AG10803 (cell line): ENCODE results near the gene CD300C.
"Not testable (repeated sequence)": the region's sequence is repeated elsewhere in the genome, so short reads cannot be mapped to it uniquely, and the experiment has no call there.

Experiments used
- DNase-seq: peaks from one replicate; pipeline ENCODE4 v3.0.0; 2010; ENCODE audit warnings: low read depth
- H3K4me3 ChIP-seq: 2 replicates; pipeline ENCODE4 v1.5.1; 2011; ENCODE audit warnings: mild to moderate bottlenecking, low read length, control low read depth
- TF ChIP-seq, protein P1 (sequence below): conservative IDR thresholded peaks from 2 replicates; pipeline ENCODE4 v1.5.1; 2011; ENCODE audit warnings: mild to moderate bottlenecking, low read length, control low read depth, inconsistent platforms

CD300C gene

DNA sequence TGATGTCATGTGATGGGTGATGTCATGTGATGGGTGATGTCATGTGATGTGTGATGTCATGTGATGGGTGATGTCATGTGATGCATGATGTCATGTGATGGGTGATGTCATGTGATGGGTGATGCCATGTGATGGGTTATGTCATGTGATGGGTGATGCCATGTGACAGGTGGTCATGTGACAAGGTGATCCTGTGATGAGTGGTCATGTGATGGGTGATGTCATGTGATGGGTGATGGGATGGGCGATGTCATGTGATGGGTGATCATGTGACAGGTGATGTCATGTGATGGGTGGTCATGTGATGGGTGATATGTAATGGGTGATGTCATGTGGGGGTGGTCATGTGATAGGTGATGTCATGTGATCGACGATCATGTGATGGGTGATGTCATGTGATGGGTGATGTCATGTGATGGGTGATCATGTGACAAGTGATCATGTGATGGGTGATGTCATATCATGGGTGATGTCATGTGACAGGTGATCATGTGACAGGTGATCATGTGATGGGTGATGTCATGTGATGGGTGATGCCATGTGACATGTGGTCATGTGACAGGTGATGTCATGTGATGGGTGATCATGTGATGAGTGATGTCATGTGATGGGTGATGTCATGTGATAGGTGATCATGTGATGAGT is 31.8 kb downstream of the CD300C start:
- TF ChIP-seq, protein P1, sequence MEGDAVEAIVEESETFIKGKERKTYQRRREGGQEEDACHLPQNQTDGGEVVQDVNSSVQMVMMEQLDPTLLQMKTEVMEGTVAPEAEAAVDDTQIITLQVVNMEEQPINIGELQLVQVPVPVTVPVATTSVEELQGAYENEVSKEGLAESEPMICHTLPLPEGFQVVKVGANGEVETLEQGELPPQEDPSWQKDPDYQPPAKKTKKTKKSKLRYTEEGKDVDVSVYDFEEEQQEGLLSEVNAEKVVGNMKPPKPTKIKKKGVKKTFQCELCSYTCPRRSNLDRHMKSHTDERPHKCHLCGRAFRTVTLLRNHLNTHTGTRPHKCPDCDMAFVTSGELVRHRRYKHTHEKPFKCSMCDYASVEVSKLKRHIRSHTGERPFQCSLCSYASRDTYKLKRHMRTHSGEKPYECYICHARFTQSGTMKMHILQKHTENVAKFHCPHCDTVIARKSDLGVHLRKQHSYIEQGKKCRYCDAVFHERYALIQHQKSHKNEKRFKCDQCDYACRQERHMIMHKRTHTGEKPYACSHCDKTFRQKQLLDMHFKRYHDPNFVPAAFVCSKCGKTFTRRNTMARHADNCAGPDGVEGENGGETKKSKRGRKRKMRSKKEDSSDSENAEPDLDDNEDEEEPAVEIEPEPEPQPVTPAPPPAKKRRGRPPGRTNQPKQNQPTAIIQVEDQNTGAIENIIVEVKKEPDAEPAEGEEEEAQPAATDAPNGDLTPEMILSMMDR, result no peak
- DNase-seq, result peak; percentile 17
- no peak overlapping the region for H3K4me3 ChIP-seq

DNA sequence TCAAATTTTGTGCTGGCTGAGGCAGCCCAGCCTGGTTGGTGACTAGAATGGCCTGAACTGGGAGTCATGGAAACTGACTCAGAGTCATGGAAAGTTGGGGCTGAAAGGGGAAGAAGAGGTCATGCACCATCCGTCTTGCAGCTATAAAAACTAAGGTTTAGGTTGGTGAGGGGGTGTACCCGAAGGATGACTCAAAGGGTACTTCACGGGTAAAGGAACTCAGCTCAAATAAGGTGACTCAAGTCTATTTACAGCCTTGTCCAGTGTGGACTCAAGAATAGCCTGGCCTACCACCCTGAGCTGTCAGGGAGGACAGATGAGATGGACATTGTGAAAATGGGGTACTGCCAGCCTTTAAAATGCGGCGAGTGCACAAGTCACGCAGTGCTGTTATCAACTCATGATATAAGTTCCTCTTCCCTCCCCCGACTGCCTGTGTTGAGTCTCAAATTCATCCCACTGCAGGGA is 33.3 kb downstream of the CD300C start:
- peak; percentile 25 for DNase-seq
- TF ChIP-seq, protein P1, result no peak
- no peak overlapping the region for H3K4me3 ChIP-seq

DNA sequence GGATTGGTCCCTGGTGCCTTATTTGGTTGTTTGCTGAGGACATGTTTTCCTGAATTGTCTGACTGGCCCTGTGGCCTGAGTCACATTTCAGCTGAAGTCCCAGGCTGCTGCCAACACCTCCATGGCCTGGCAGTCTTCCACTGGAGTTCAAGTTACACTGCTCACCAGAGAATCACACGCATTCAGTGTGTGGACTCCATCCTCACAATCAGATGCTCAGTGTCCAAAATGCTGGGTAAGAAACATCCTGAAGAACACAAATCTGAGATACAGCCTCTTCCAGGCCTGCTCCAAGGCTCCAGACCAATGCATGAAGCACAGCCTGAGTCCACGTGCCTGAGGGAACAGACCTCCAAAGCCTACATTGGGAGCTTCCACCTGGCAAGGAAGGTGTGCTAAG is 33.9 kb downstream of the CD300C start:
- DNase-seq, result peak; percentile 53
- TF ChIP-seq, protein P1, result no peak
- no peak overlapping the region for H3K4me3 ChIP-seq

DNA sequence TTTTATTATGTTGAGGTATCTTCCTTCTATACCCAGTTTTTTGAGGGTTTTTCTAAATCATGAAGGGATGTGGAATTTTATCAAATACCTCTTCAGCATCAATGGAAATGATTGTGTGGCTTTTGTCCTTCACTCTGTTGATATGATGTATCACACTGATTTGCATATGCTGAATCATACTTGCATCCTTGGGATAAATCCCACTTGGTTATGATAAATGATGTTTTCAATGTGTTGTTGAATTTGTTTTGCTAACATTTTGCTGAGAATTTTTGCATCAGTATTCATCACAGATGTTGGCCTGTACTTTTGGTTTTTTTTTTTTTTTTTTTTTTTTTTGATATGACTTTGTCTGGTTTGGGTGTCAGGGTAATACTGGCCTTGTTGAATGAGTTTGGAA is 37.8 kb downstream of the CD300C start:
- DNase-seq, result no peak
- no peak overlapping the region for H3K4me3 ChIP-seq
- TF ChIP-seq, protein P1, result no peak

DNA sequence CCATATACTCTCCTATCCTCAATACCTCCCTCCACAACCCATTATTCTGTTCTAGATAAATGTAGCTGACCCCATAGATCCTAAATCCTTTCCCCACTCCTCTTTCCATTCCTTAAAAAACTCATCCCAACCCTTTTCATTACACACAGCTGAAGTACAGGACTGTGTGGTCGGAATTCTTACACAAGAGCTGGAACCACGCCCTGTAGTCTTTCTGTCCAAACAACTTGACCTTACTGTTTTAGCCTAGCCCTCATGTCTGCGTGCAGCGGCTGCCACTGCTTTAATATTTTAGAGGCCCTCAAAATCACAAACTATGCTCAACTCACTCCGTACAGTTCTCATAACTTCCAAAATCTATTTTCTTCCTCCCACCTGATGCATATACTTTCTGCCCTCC is 42.0 kb downstream of the CD300C start:
- not testable (repeated sequence) for H3K4me3 ChIP-seq
- DNase-seq, result peak; percentile 11

DNA sequence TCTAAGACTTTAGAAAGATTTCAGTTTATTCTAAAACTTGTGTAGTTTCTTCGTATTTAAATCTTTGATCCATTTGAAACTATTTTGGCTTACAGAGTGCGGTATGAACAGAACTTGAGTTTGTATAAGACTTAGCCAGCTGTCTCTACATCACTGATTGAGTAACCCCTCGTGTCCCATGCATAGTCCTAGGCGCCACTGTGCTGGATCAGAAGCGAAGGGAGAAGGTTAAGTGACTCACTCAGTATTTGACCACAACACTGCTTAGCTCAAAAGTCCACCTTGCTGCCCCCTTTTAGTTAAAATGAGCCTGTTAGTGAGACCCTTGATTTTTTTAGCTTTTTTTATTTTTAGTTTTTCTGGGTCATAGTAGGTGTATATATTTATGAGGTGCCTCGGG is 43.1 kb downstream of the CD300C start:
- TF ChIP-seq, protein P1, result no peak
- no peak for DNase-seq
- no peak overlapping the region for H3K4me3 ChIP-seq

DNA sequence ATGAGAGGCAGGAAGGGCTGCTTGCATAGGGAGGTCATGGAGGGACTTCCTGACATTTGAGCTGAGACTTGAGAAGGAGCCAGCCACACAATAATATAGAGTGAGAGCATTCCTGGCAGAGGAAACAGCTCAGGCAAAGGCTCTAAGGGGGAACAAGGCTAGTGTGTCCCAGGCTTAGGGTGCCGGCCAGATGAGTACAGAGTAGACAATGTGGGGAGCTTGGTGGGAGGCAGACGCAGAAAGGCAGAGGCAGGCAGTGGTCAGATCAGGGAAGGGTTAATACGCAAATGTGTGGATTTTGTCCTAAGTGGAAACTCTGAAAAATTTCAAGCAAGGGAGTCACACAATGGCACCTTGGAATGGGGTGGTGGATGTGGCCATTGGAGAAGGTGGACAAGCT is 45.9 kb downstream of the CD300C start:
- no peak for DNase-seq
- TF ChIP-seq, protein P1, result no peak
- H3K4me3 ChIP-seq, result no peak overlapping the region
